Naive thymus-derived CD8-positive, alpha-beta T cell (primary cell): ENCODE measurements around the gene TESK2. TPM values are rescaled to one million over a fixed set of nuclear protein-coding genes. Genes with fewer than 3 reads are reported as not detected.

ENCODE experiments used
- ATAC-seq, 2 donors: fragments of 150-1000 bp; cut with Tn5 transposase in 1 of 2; sonication (Bioruptor Pico), chemical (Tn5 transposase) in 1 of 2; 1 replicate in 1 of 2; 2 replicates in 1 of 2; pipeline ENCODE4 v1.10.0; 2021; ENCODE audit warnings: mild to moderate bottlenecking in 2 of 2, moderate library complexity in 2 of 2
- POLR2A ChIA-PET: fragments of 350-600 bp; sonication (Branson Sonifier 250); formaldehyde crosslinking; loops from one replicate; lab custom pipeline; 2021; ENCODE audit warnings: antibody characterized with exemption; lab: Charles Lee
- DNase-seq, 10 donors: peaks; one replicate each; pipeline versions ENCODE4 v3.0.0 to v3.0.0-alpha.2; 2020 to 2022
- H3K27ac Mint-ChIP-seq, 10 donors: one replicate each; pipeline ENCODE4 v1.8.0; 2020 to 2022; ENCODE audit warnings: mild to moderate bottlenecking in 10 of 10, mixed read lengths in 10 of 10, moderate library complexity in 4 of 10, inconsistent platforms in 1 of 10
- H3K27me3 Mint-ChIP-seq, 5 donors: one replicate each; pipeline ENCODE4 v1.8.0; 2021 to 2022; ENCODE audit warnings: mixed read lengths in 5 of 5
- H3K36me3 Mint-ChIP-seq, 3 donors: one replicate each; pipeline ENCODE4 v1.8.0; 2020 to 2022; ENCODE audit warnings: mixed read lengths in 3 of 3, mild to moderate bottlenecking in 2 of 3, inconsistent platforms in 1 of 3
- H3K4me1 Mint-ChIP-seq, 4 donors: one replicate each; pipeline ENCODE4 v1.8.0; 2021 to 2022; ENCODE audit warnings: mixed read lengths in 4 of 4
- H3K4me3 Mint-ChIP-seq, 10 donors: one replicate each; pipeline ENCODE4 v1.8.0; 2020 to 2022; ENCODE audit warnings: mild to moderate bottlenecking in 10 of 10, mixed read lengths in 10 of 10, moderate library complexity in 6 of 10, inconsistent platforms in 1 of 10
- H3K9me3 Mint-ChIP-seq, 9 donors: one replicate each; pipeline ENCODE4 v1.8.0; 2020 to 2022; ENCODE audit warnings: mixed read lengths in 9 of 9, mild to moderate bottlenecking in 3 of 9, inconsistent platforms in 1 of 9, moderate library complexity in 1 of 9
- polyA plus RNA-seq, 3 donors: library from polyadenylated mRNA; unstranded; fragments of 300-500 nt; fragmentation: Illumina TruSeq; gene quantifications; one replicate each; pipeline ENCODE4 v1.2.3, GENCODE V29; 2021
- total RNA-seq, 8 experiments: library from RNA in 2 of 8; stranded (reverse) in 2 of 8; gene quantifications; one replicate each; pipeline ENCODE4 v1.2.3 and lab custom pipeline; 2021 to 2026

The TESK2 gene
- total and polyA plus RNA-seq, 5 experiments from 2014 or later = 2.3 to 10.0 (median 3.1) TPM

DNA sequence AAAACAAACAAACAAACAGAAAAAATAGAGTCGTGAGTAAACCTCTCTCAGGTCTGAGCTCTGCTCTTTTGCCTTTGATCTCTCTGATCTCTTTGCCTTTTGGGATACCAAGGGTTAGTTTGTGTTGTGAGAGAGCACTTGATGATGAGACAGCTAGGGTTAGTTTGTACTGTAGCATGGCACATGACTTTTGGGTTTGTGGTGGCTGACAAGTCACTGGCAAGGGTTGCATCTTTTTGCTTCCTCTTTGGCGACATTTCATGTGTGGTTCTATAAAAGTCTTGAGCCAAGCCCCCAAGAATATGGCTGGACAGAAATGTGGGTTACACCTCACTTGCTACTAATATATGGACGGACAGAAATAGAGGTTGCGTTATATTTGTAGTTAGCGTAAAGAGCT, 60.5 kb downstream of the TESK2 start:
- Mint-ChIP-seq H3K27me3 (no peaks in the 10 kb centered on the region), H3K9me3 (no peaks in the 10 kb centered on the region), H3K4me3 (no peak overlapping the region), H3K4me1 (peaks cover 0 to 5% (median under 1%) of the 10 kb centered on the region in 4 donors), H3K27ac (no peak overlapping the region), H3K36me3 (no peaks in the 10 kb centered on the region)
- DNase-seq (no peak), ATAC-seq (no peak)
- POLR2A ChIA-PET = no interaction called here

- H3K27ac Mint-ChIP-seq = no peak overlapping the region
- H3K9me3 Mint-ChIP-seq = no peaks in the 10 kb centered on the region
- POLR2A ChIA-PET = no interaction called here
- no peak for ATAC-seq
- no peak for DNase-seq
- H3K4me3 Mint-ChIP-seq = no peak overlapping the region
- H3K27me3 Mint-ChIP-seq = no peaks in the 10 kb centered on the region
- H3K36me3 Mint-ChIP-seq = no peaks in the 10 kb centered on the region
- H3K4me1 Mint-ChIP-seq = peaks cover 0 to 5% (median under 1%) of the 10 kb centered on the region in 4 donors
Measured at GRCh38 chr1:45429561-45430159, 61.3 kb downstream of the TESK2 start.

DNA sequence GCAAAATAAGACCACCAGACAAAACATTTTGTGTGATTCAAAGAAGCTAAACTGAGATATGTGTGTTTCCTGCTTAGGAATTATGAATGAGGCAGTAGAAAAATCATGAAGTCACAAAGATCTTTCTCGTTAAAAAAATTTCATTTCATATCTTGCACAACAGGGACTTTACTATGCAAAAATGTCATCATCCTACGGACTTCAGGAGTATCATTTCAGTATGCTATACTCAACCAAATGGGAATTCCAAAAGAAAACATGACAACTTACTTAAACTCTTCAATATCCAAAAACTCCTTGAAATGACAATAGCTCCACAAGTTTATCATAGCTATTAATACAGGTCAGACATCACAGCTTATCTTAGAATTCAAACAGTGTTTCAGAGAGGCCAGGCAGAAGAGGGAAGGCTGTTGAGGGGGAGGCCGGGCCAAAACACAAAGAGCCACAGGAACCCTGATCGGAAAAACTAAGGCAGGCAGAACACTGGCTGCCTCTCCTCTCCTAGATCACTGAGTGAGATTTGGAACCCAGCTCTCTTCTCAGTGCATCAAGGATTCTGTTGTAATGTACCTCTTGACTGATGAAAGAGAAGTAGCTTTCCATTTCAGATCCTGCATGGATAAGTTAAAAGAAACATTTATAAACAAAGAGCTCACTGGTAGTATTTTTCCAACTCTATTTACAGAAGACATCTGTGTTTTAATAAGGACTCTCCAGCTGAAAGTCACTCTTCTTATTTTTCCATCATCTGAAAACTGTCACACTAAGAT, 66.9 kb downstream of the TESK2 start:
- ATAC-seq = no peak
- POLR2A ChIA-PET = interaction anchor here (0.5 kb wide), 1 partner anchor 22 kb away, joined by 3 read pairs; no protein-coding TSS in a partner anchor
- peaks cover 0 to 8% (median 5%) of the 10 kb centered on the region in 9 donors for H3K9me3 Mint-ChIP-seq
- H3K36me3 Mint-ChIP-seq = peaks cover 10 to 20% (median 18%) of the 10 kb centered on the region in 3 donors
- DNase-seq = no peak
- H3K27ac Mint-ChIP-seq = no peak overlapping the region
- H3K4me3 Mint-ChIP-seq = no peak overlapping the region
- no peaks in the 10 kb centered on the region for H3K4me1 Mint-ChIP-seq
- H3K27me3 Mint-ChIP-seq = peaks cover 0 to 3% (median 2%) of the 10 kb centered on the region in 5 donors

GRCh38 chr1:45421935-45422334, 69.0 kb downstream of the TESK2 start:
- Mint-ChIP-seq H3K36me3 (peaks cover 10 to 20% (median 20%) of the 10 kb centered on the region in 3 donors), H3K27me3 (peaks cover 0 to 3% (median 2%) of the 10 kb centered on the region in 5 donors), H3K9me3 (peaks cover 0 to 8% (median 5%) of the 10 kb centered on the region in 9 donors), H3K4me3 (no peak overlapping the region), H3K27ac (no peak overlapping the region), H3K4me1 (no peaks in the 10 kb centered on the region)
- DNase-seq (no peak), ATAC-seq (no peak)
- POLR2A ChIA-PET = no interaction called here

- ATAC-seq = no peak
- peaks cover 0 to 6% (median 0%) of the 10 kb centered on the region in 3 donors for H3K36me3 Mint-ChIP-seq
- no peak overlapping the region for H3K4me3 Mint-ChIP-seq
- no peaks in the 10 kb centered on the region for H3K27me3 Mint-ChIP-seq
- peaks cover 0 to 29% (median under 1%) of the 10 kb centered on the region in 4 donors for H3K4me1 Mint-ChIP-seq
- no peak overlapping the region for H3K27ac Mint-ChIP-seq
- POLR2A ChIA-PET = interaction anchor here (0.6 kb wide), 1 partner anchor 129 kb away, joined by 3 read pairs; no protein-coding TSS in a partner anchor
- DNase-seq = no peak
- no peaks in the 10 kb centered on the region for H3K9me3 Mint-ChIP-seq
Measured at GRCh38 chr1:45414746-45415145, 76.2 kb downstream of the TESK2 start.

DNA sequence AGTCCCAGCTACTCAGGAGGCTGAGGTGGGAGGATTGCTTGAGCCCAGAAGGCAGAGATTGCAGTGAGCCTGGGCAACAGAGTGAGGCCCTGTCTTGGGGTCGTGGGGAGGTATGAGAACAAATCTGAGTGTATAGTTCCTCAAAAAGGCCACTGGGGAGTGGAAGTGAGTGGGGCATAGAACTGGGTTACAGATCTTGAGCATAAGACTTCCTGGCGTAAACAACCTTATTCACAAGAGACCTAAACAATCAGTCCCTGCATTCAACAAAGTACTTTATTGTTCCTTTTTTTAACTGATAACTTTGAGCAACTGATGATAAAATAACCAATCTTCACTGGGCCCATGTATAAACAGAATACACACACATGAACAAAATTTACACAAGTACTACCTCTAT, 78.1 kb downstream of the TESK2 start:
- Mint-ChIP-seq H3K4me1 (peaks cover 0 to 40% (median 2%) of the 10 kb centered on the region in 4 donors), H3K36me3 (no peaks in the 10 kb centered on the region)

DNA sequence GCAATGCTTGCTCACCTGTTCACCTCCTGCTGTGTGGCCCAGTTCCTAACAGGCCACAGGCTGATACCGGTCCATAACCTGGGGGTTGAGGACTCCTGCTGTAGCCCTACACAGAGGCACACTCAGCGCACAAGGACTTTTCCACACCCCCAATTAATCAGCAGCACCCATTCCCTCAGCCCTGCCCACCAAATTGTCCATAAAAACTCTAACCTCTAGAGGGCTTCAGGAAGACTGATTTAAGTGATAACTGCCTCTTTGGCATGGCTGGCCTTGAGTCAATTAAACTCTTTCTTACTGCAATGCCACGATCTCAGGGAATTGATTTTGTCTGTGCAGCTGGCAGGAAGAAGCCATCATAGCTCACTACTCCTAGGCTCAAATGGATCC, 79.5 kb downstream of the TESK2 start:
- Mint-ChIP-seq H3K4me1 (peaks cover 0 to 44% (median 3%) of the 10 kb centered on the region in 4 donors), H3K36me3 (no peaks in the 10 kb centered on the region), H3K27me3 (no peaks in the 10 kb centered on the region), H3K4me3 (no peak overlapping the region), H3K9me3 (no peaks in the 10 kb centered on the region), H3K27ac (peak overlapping the region in 1 of 10 donors; percentile 4)
- POLR2A ChIA-PET = no interaction called here
- ATAC-seq = no peak
- no peak for DNase-seq

More for the DNA sequence above, 78.1 kb downstream of the TESK2 start:
- no peaks in the 10 kb centered on the region for H3K9me3 Mint-ChIP-seq
- peak overlapping the region in 2 of 10 donors; percentile 12 to 76 for H3K27ac Mint-ChIP-seq
- ATAC-seq (peak in 1 of 2 donors; percentile 39), DNase-seq (no peak)
- H3K4me3 Mint-ChIP-seq = peak overlapping the region in 1 of 10 donors; percentile 41
- POLR2A ChIA-PET = no interaction called here
- H3K27me3 Mint-ChIP-seq = no peaks in the 10 kb centered on the region

GRCh38 chr1:45410850-45411509, 80.0 kb downstream of the TESK2 start:
- no peaks in the 10 kb centered on the region for H3K27me3 Mint-ChIP-seq
- H3K4me1 Mint-ChIP-seq = peaks cover 0 to 44% (median 3%) of the 10 kb centered on the region in 4 donors
- no peak overlapping the region for H3K4me3 Mint-ChIP-seq
- DNase-seq (no peak), ATAC-seq (no peak)
- POLR2A ChIA-PET = no interaction called here
- H3K27ac Mint-ChIP-seq = peak overlapping the region in 1 of 10 donors; percentile 4
- H3K9me3 Mint-ChIP-seq = no peaks in the 10 kb centered on the region
- H3K36me3 Mint-ChIP-seq = no peaks in the 10 kb centered on the region

GRCh38 chr1:45409276-45409675, 81.7 kb downstream of the TESK2 start:
- Mint-ChIP-seq H3K36me3 (no peaks in the 10 kb centered on the region), H3K27me3 (no peaks in the 10 kb centered on the region), H3K4me1 (peaks cover 0 to 43% (median 3%) of the 10 kb centered on the region in 4 donors), H3K9me3 (no peaks in the 10 kb centered on the region), H3K27ac (peak overlapping the region in 4 of 10 donors; percentile 1 to 57 (median 2)), H3K4me3 (no peak overlapping the region)
- ATAC-seq (no peak), DNase-seq (no peak)
- POLR2A ChIA-PET = no interaction called here

- POLR2A ChIA-PET = no interaction called here
- ATAC-seq (no peak), DNase-seq (no peak)
- Mint-ChIP-seq H3K27ac (peak overlapping the region in 1 of 10 donors; percentile 51), H3K36me3 (no peaks in the 10 kb centered on the region), H3K27me3 (no peaks in the 10 kb centered on the region), H3K4me3 (no peak overlapping the region), H3K9me3 (no peaks in the 10 kb centered on the region), H3K4me1 (peaks cover 0 to 32% (median 2%) of the 10 kb centered on the region in 4 donors)
Measured at GRCh38 chr1:45407629-45408287, 83.2 kb downstream of the TESK2 start.

- H3K36me3 Mint-ChIP-seq = no peaks in the 10 kb centered on the region
- H3K9me3 Mint-ChIP-seq = no peaks in the 10 kb centered on the region
- H3K4me3 Mint-ChIP-seq = no peak overlapping the region
- ATAC-seq (no peak), DNase-seq (no peak)
- no peaks in the 10 kb centered on the region for H3K27me3 Mint-ChIP-seq
- H3K27ac Mint-ChIP-seq = no peak overlapping the region
- peaks cover 0 to 17% (median 2%) of the 10 kb centered on the region in 4 donors for H3K4me1 Mint-ChIP-seq
- POLR2A ChIA-PET = no interaction called here
Measured at GRCh38 chr1:45405636-45406035, 85.3 kb downstream of the TESK2 start.

DNA sequence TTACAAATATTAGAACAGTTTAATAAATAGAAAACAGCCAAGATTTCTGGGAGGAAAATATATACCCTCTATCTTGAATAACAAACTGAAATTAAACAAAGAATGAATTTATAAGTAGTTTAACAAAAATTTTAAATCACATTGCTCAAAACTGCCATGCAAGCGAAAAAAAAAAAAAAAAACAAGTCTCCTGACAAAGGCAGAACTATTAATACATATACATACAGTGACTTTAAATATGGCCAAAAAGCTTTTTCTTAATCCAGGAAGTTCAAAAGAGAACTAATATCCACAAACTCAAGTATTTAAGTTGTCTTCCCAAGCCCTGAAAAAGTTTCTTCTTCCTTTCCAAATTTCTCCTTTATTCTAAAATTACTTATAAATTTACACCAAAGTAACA, 87.2 kb downstream of the TESK2 start:
- POLR2A ChIA-PET = no interaction called here
- Mint-ChIP-seq H3K4me3 (no peak overlapping the region), H3K4me1 (peaks cover 0 to 9% (median 2%) of the 10 kb centered on the region in 4 donors), H3K27me3 (no peaks in the 10 kb centered on the region), H3K9me3 (no peaks in the 10 kb centered on the region), H3K27ac (no peak overlapping the region), H3K36me3 (peaks cover 0 to 5% (median 3%) of the 10 kb centered on the region in 3 donors)
- DNase-seq (no peak), ATAC-seq (no peak)
